T follicular helper cell (primary cell): ENCODE results near the gene MOSPD3.

Experiments
- DNase-seq: peaks from one replicate; pipeline ENCODE4 v3.0.0-alpha.2; 2020; ENCODE audit warnings: low read depth

Gene MOSPD3

GRCh38 chr7:100575206-100575631, 37.1 kb upstream of the MOSPD3 start:
- DNase-seq = no peak

- DNase-seq = no peak
These were observed 36.5 kb upstream of the MOSPD3 start for GRCh38 chr7:100575746-100576383.

- no peak for DNase-seq
These were observed 35.9 kb upstream of the MOSPD3 start for GRCh38 chr7:100576384-100576993.

GRCh38 chr7:100577103-100577502, 35.2 kb upstream of the MOSPD3 start:
- no peak for DNase-seq

DNA sequence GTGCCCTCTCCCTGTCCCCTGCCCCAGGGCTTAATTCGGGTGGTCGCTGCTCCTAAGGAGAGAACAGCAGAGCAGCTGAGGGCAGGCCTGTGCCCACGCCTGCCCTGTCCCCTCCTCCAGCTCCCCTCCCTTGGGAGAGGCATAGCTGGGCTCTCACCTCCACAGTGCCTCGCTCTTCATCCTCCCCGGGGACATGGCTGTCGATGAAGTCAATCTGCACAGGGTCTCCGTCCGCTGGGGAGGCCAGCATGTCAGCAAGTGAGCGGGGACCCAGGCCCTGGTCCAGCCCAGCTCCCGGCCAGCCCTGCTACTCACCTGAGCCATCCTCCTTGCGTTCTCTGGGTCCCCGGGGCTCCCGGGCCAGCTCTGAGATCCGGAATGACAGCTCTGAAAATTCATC, 34.8 kb upstream of the MOSPD3 start:
- no peak for DNase-seq

- DNase-seq = no peak
These were observed 33.8 kb upstream of the MOSPD3 start for GRCh38 chr7:100578246-100579183.

DNA sequence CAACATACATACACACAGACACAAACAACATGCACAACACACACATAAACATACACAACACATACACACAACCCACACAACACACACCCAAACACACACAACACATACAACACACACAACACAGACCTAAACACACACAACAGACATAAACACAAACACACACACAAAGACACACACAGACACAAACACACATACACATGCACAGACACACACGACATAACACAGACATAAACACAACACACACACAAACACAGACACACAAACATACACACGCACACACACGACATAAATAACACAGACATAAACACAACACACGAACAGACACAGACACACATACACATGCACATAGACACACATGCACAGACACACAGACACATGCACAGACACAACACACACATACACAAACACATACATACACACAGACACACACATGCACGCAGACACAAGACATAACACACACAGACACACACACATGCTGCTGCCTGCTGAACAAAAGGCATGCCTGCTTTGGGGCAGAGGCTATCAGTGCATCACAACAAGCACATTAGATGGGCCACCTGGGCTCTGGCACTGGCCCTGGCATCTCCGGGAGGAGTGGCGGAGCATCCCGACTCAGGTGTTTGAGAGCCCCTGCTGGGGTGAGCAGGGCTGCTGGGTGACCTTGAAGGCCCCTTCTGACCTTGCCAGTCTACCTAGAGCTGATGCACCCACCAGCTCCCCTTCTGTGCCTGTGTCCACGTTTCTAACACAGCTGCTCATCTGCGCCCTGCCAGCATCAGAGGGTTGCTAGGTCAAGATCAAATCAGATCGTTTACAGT, 31.7 kb upstream of the MOSPD3 start:
- no peak for DNase-seq

DNA sequence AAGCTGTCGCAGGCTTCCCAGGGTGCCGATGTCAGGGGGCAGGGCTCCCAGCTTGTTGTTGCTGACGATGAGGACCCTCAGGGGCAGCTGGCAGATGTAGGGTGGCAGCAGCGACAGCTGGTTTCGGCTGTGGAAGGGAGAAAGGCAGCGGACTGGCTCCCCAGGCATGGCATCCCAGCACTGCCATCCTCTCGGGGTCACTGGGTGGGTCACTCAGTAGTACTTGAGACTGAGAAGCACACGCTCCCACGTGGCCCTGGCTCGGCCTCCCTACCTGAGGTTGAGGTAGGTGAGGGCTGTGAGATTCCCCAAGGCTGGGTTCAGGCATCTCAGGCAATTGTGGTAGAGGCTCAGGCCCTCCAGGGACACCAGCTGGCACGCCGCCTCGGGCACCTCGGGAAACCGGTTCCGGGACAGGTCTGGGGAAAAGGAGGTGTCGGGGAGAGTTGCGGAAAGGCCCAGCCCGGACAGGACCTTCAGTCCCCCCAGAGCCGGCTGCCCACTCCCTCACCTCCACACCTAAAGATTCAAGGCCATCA, 30.2 kb upstream of the MOSPD3 start:
- DNase-seq = no peak

DNA sequence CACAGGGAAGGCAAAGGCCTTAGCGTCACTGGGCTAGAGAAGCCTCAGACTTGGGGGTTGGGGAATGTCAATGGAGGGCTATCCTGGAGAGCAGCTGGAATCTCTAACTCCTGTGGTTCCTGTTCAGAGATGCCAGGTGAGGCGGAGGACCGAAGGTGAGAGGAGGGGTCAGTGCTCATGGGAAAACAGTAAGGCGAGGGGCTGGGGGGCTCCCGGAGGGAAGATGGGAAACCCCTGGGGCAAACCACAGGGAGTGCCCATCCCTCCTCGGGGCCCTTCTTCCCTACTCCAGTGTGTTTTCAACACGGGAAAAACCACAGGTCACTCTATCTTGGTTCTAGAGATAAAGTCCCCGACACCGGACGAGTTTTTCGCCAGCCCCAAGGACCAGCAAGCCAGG, 29.7 kb upstream of the MOSPD3 start:
- no peak for DNase-seq

- DNase-seq = peak; percentile 33
These were observed 28.9 kb upstream of the MOSPD3 start for GRCh38 chr7:100583132-100584053.

- DNase-seq = no peak
These were observed 28.2 kb upstream of the MOSPD3 start for GRCh38 chr7:100584054-100584682.

GRCh38 chr7:100584683-100585510, 27.4 kb upstream of the MOSPD3 start:
- no peak for DNase-seq

- DNase-seq = peak; percentile 50
These were observed 26.7 kb upstream of the MOSPD3 start, which contains the start of gene LRCH4 for GRCh38 chr7:100585511-100586265. TSS of gene LRCH4 (minus strand) at chr7:100586129. CDS start at chr7:100586100, 29 bp downstream.

- DNase-seq = peak; percentile 99
These were observed 25.9 kb upstream of the MOSPD3 start, which contains the start of gene FBXO24 for GRCh38 chr7:100586266-100587025. TSS of gene FBXO24 (plus strand) at chr7:100586328. CDS start at chr7:100586626, 298 bp downstream.

DNA sequence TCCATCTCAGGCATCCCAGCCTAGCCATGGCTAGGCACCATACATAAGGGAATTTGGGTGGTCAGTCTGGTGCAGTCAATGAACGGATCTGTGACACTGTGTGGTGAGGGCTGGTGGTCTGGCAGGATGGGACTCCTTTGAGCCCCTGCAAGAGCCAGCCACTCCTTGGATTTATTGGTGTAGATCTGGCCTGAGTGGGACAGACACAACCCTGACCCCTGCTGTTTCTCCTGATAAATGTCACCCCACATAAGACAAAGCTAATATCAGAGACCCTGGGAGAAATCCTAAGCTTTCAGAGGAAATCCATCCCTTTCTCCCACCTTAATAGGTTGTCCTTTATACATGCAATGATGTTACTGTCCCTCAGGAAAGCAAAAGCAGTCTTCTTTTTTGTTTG, 23.9 kb upstream of the MOSPD3 start:
- DNase-seq = no peak

DNA sequence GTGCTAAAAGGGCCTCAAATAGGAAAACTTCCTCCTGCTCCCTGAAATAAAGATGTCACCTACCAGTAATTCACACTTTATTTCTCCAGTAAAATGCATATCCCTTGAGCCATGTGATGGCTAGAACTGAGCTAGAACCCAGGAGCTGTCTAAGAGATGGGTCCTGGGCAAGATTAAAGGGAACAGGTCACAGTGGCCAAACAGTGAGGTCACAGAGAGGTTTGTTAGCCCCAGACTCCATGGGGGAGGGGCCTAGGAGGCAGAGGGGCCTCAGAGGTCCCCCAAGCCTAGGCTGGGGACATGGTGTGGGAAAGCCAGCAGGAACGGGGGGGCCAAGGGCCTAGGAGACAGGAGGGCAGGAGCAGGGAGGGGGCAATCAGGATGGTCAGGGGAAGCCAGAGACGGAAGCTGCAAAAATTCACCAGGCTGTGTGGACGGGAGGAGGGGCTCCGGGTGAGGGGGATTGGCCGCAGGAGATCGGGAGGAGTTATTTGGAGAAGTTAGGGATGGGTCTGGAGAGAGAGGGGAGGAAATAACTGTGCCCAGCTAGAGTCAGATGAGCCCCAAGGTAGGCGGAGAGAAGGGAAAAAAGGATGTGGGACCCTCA, 22.9 kb upstream of the MOSPD3 start:
- DNase-seq = no peak
